HG02642 (cell line): ENCODE results near the gene CRY1.

Experiments
- ATAC-seq: cut with Tn5 transposase; IDR thresholded peaks from one replicate; pipeline ENCODE4 v1.9.1; 2021; ENCODE audit warnings: mild to moderate bottlenecking; ENCODE audit not compliant: unreplicated experiment, poor library complexity

CRY1 gene

GRCh38 chr12:106976668-106977067 is 116.7 kb downstream of the CRY1 start:
- no peak for ATAC-seq

GRCh38 chr12:106975993-106976658 is 117.2 kb downstream of the CRY1 start:
- no peak for ATAC-seq

- ATAC-seq = no peak
These were observed 118.3 kb downstream of the CRY1 start for GRCh38 chr12:106975098-106975497.

GRCh38 chr12:106974511-106974910 is 118.8 kb downstream of the CRY1 start:
- ATAC-seq = peak; percentile 65

GRCh38 chr12:106973545-106973944 is 119.8 kb downstream of the CRY1 start:
- ATAC-seq = no peak

- ATAC-seq = no peak
These were observed 122.3 kb downstream of the CRY1 start for GRCh38 chr12:106971065-106971464.

- no peak for ATAC-seq
These were observed 128.8 kb downstream of the CRY1 start for GRCh38 chr12:106964526-106964925.

- no peak for ATAC-seq
These were observed 131.1 kb downstream of the CRY1 start for GRCh38 chr12:106962286-106962685.

- no peak for ATAC-seq
These were observed 132.9 kb downstream of the CRY1 start for GRCh38 chr12:106960443-106960842.

GRCh38 chr12:106957583-106957982 is 135.8 kb downstream of the CRY1 start:
- ATAC-seq = no peak

- ATAC-seq = peak; percentile 41
These were observed 137.2 kb downstream of the CRY1 start for GRCh38 chr12:106956048-106956578.

GRCh38 chr12:106955377-106956047 is 137.8 kb downstream of the CRY1 start, which contains the start of gene TMEM263:
TMEM263 (plus strand) TSS chr12:106955907; CDS start chr12:106967117, 11,210 bp downstream.
- ATAC-seq = peak; percentile 90

GRCh38 chr12:106954462-106955376 is 138.6 kb downstream of the CRY1 start:
- no peak for ATAC-seq

GRCh38 chr12:106953352-106954250 is 139.7 kb downstream of the CRY1 start:
- no peak for ATAC-seq

GRCh38 chr12:106950591-106950990 is 142.8 kb downstream of the CRY1 start:
- no peak for ATAC-seq

- no peak for ATAC-seq
These were observed 145.9 kb downstream of the CRY1 start for GRCh38 chr12:106947461-106947860.

GRCh38 chr12:106945261-106945851 is 148.0 kb downstream of the CRY1 start:
- no peak for ATAC-seq

GRCh38 chr12:106942775-106943174 is 150.6 kb downstream of the CRY1 start:
- ATAC-seq = no peak

GRCh38 chr12:106941481-106942156 is 151.7 kb downstream of the CRY1 start:
- no peak for ATAC-seq
